HepG2 (cell line): ENCODE data around the gene SMCO4. TPM values are rescaled to one million over a fixed set of nuclear protein-coding genes. Genes with fewer than 3 reads are reported as not detected.

ENCODE experiments used
- BCL6 ChIP-seq: IDR thresholded peaks from 2 replicates; pipeline ENCODE4 v1.6.1; 2016; ENCODE audit warnings: missing genetic modification reagents, missing compliant biosample characterization
- BRD4 ChIP-seq: sonication (generic); formaldehyde crosslinking; IDR thresholded peaks from 2 replicates; pipeline ENCODE4 v1.4.0; 2020; ENCODE audit warnings: missing genetic modification reagents
- HNRNPH1 ChIP-seq: fragments of 200-400 bp; formaldehyde crosslinking; optimal IDR thresholded peaks from 2 replicates; pipeline ENCODE3; 2017; ENCODE audit warnings: mild to moderate bottlenecking, low read depth, low read length
- JARID2 ChIP-seq: sonication (generic); formaldehyde crosslinking; IDR thresholded peaks from 2 replicates; pipeline ENCODE4 v1.8.1; 2023; ENCODE audit warnings: missing genetic modification reagents, inconsistent platforms; ENCODE audit not compliant: insufficient replicate concordance
- MIXL1 ChIP-seq: IDR thresholded peaks from 2 replicates; pipeline ENCODE4 v1.6.1; 2016
- MXI1 ChIP-seq: IDR thresholded peaks from 3 replicates; pipeline ENCODE4 v1.6.1; 2012; ENCODE audit warnings: low read depth, low read length, inconsistent platforms, borderline replicate concordance
- POGZ ChIP-seq: sonication (generic); formaldehyde crosslinking; IDR thresholded peaks from 2 replicates; pipeline ENCODE4 v1.4.0; 2020; ENCODE audit warnings: mild to moderate bottlenecking, missing genetic modification reagents
- PRMT3 ChIP-seq: sonication (generic); formaldehyde crosslinking; IDR thresholded peaks from 2 replicates; pipeline ENCODE4 v1.8.1; 2022; ENCODE audit warnings: low read depth, mild to moderate bottlenecking, moderate library complexity, missing genetic modification reagents, borderline replicate concordance
- SMARCC2 ChIP-seq: fragments of 450-650 bp; IDR thresholded peaks from 2 replicates; pipeline ENCODE4 v1.6.1; 2017; ENCODE audit warnings: antibody characterized with exemption, mild to moderate bottlenecking
- SOX5 ChIP-seq: IDR thresholded peaks from 2 replicates; pipeline ENCODE4 v1.6.1; 2016; ENCODE audit warnings: borderline replicate concordance
- SRSF1 ChIP-seq: fragments of 200-400 bp; formaldehyde crosslinking; optimal IDR thresholded peaks from 2 replicates; pipeline ENCODE3; 2017; ENCODE audit warnings: mild to moderate bottlenecking, low read depth, low read length, moderate library complexity
- TCF7L2 ChIP-seq: IDR thresholded peaks from 2 replicates; pipeline ENCODE4 v1.6.1; 2011; ENCODE audit warnings: mild to moderate bottlenecking, low read depth, low read length, moderate library complexity
- ZKSCAN1 ChIP-seq: fragments of 150-350 bp; IDR thresholded peaks from 2 replicates; pipeline ENCODE4 v1.6.1; 2014; ENCODE audit warnings: low read length
- ZNF510 ChIP-seq: sonication (generic); formaldehyde crosslinking; IDR thresholded peaks from 2 replicates; pipeline ENCODE4 v1.4.0; 2020; ENCODE audit warnings: low read depth, mild to moderate bottlenecking, missing genetic modification reagents
- ZNF550 ChIP-seq: sonication (generic); formaldehyde crosslinking; IDR thresholded peaks from 2 replicates; pipeline ENCODE4 v1.4.0; 2020; ENCODE audit warnings: mild to moderate bottlenecking, missing genetic modification reagents, borderline replicate concordance
- ZNF572 ChIP-seq: sonication (generic); formaldehyde crosslinking; IDR thresholded peaks from 2 replicates; pipeline ENCODE4 v1.5.1; 2020; ENCODE audit warnings: mild to moderate bottlenecking, missing genetic modification reagents
- ZNF577 ChIP-seq: sonication (generic); formaldehyde crosslinking; IDR thresholded peaks from 2 replicates; pipeline ENCODE4 v1.4.0; 2020; ENCODE audit warnings: mild to moderate bottlenecking, low read depth, missing genetic modification reagents, borderline replicate concordance
- ZNF589 ChIP-seq: sonication (generic); formaldehyde crosslinking; conservative IDR thresholded peaks from 2 replicates; pipeline ENCODE4 v1.8.0; 2022; ENCODE audit warnings: mild to moderate bottlenecking, moderate library complexity, missing genetic modification reagents
- ZNF816 ChIP-seq: sonication (generic); formaldehyde crosslinking; IDR thresholded peaks from 2 replicates; pipeline ENCODE4 v1.8.0; 2022; ENCODE audit warnings: missing genetic modification reagents, mild to moderate bottlenecking, borderline replicate concordance
- ZNF83 ChIP-seq: sonication (generic); formaldehyde crosslinking; IDR thresholded peaks from 2 replicates; pipeline ENCODE4 v1.4.0; 2020; ENCODE audit warnings: missing genetic modification reagents, mild to moderate bottlenecking, borderline replicate concordance
- polyA plus RNA-seq, 8 experiments: library from polyadenylated mRNA; depleted of rRNA in 3 of 8; stranded (reverse) in 7 of 8; unstranded in 1 of 8; fragments of >200 nt; fragmentation: Illumina TruSeq in 4 of 8; extraction: Trizol in 4 of 8; gene quantifications; 2 replicates each; pipeline versions ENCODE4 v1.2.1 to v1.2.3, GENCODE V29; 2011 to 2016; ENCODE audit warnings: low read depth in 4 of 8, missing spikeins in 1 of 8, mixed read lengths in 1 of 8; ENCODE audit not compliant: insufficient read depth in 1 of 8
- total RNA-seq, 5 experiments: library from RNA; depleted of rRNA; stranded (reverse); fragments of >200 nt; fragmentation: Illumina TruSeq; extraction: Trizol; gene quantifications; 2 replicates each; pipeline ENCODE4 v1.2.3, GENCODE V29; 2016; ENCODE audit warnings: low read depth in 1 of 5
- TF ChIP-seq, protein P1 (sequence below): sonication (generic); formaldehyde crosslinking; IDR thresholded peaks from 2 replicates; pipeline ENCODE4 v1.5.0; 2020; ENCODE audit warnings: missing genetic modification reagents
- TF ChIP-seq, protein P2 (sequence below): IDR thresholded peaks from 2 replicates; pipeline ENCODE4 v1.6.1; 2018; ENCODE audit warnings: missing genetic modification reagents
- TF ChIP-seq, protein P3 (sequence below): sonication (generic); formaldehyde crosslinking; IDR thresholded peaks from 2 replicates; pipeline ENCODE4 v1.4.0; 2020; ENCODE audit warnings: mild to moderate bottlenecking, missing genetic modification reagents, borderline replicate concordance
- TF ChIP-seq, protein P4 (sequence below): IDR thresholded peaks from 2 replicates; pipeline ENCODE4 v1.6.1; 2016; ENCODE audit warnings: low read depth, control low read depth

The SMCO4 gene
- total and polyA plus RNA-seq, 2 of the 13 experiments (the other 11 are each of a cell fraction or from before 2014, with no cell fraction given): 10.6 to 28.5 TPM

DNA sequence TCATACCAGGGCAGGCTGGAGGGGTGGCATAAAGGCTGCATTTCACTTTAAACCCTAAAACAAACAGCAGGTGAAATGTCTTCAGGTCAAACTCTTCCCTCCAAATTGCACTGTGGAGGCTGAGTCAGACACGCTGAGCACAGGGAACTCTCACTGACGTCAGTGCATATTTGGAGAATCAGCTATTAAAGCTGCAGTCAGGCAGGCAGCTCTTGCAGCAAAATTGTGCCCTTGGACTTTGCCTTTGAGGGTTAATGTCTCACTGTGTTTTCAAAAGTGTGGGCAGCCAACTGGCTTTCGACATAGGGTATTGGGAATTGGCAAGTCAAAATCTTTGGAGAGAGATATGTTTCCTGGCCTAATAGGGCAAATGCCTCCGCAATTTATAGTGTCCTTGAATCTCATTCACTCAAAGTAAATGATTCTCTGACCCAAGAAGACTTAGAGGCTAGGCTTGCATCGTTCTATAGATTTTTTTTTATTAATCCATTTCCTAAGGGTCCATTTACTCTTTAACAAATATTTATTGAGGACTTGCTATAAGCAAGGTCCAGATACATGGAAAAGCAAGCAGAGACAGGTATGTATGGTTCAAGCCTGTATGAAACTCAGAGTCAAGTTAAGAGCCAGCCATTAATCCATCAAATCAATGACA lies 27.7 kb upstream of the SMCO4 start (continued):
- TF ChIP-seq SOX5 (CRISPR knock-in tag): peak; percentile 55; the same call in 1 of the 2 replicates
- TF ChIP-seq, protein P1, sequence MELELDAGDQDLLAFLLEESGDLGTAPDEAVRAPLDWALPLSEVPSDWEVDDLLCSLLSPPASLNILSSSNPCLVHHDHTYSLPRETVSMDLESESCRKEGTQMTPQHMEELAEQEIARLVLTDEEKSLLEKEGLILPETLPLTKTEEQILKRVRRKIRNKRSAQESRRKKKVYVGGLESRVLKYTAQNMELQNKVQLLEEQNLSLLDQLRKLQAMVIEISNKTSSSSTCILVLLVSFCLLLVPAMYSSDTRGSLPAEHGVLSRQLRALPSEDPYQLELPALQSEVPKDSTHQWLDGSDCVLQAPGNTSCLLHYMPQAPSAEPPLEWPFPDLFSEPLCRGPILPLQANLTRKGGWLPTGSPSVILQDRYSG (CRISPR knock-in tag): no peak
- no peak for TF ChIP-seq ZNF510 (CRISPR knock-in tag)
- TF ChIP-seq, protein P2, sequence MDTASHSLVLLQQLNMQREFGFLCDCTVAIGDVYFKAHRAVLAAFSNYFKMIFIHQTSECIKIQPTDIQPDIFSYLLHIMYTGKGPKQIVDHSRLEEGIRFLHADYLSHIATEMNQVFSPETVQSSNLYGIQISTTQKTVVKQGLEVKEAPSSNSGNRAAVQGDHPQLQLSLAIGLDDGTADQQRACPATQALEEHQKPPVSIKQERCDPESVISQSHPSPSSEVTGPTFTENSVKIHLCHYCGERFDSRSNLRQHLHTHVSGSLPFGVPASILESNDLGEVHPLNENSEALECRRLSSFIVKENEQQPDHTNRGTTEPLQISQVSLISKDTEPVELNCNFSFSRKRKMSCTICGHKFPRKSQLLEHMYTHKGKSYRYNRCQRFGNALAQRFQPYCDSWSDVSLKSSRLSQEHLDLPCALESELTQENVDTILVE: peak; percentile 70
- TF ChIP-seq HNRNPH1: no peak
- no peak for TF ChIP-seq SRSF1
- TF ChIP-seq ZNF83 (CRISPR knock-in tag): no peak
- no peak for TF ChIP-seq SMARCC2
- peak; percentile 86 for TF ChIP-seq MIXL1 (CRISPR knock-in tag)
- TF ChIP-seq PRMT3: no peak
- no peak for TF ChIP-seq ZNF816 (CRISPR knock-in tag)
- no peak for TF ChIP-seq ZNF572
- TF ChIP-seq TCF7L2: no peak
- TF ChIP-seq ZKSCAN1: no peak
- TF ChIP-seq MXI1: peak; percentile 10; the same call in 1 of the 3 replicates
- no peak for TF ChIP-seq JARID2
- TF ChIP-seq, protein P3, sequence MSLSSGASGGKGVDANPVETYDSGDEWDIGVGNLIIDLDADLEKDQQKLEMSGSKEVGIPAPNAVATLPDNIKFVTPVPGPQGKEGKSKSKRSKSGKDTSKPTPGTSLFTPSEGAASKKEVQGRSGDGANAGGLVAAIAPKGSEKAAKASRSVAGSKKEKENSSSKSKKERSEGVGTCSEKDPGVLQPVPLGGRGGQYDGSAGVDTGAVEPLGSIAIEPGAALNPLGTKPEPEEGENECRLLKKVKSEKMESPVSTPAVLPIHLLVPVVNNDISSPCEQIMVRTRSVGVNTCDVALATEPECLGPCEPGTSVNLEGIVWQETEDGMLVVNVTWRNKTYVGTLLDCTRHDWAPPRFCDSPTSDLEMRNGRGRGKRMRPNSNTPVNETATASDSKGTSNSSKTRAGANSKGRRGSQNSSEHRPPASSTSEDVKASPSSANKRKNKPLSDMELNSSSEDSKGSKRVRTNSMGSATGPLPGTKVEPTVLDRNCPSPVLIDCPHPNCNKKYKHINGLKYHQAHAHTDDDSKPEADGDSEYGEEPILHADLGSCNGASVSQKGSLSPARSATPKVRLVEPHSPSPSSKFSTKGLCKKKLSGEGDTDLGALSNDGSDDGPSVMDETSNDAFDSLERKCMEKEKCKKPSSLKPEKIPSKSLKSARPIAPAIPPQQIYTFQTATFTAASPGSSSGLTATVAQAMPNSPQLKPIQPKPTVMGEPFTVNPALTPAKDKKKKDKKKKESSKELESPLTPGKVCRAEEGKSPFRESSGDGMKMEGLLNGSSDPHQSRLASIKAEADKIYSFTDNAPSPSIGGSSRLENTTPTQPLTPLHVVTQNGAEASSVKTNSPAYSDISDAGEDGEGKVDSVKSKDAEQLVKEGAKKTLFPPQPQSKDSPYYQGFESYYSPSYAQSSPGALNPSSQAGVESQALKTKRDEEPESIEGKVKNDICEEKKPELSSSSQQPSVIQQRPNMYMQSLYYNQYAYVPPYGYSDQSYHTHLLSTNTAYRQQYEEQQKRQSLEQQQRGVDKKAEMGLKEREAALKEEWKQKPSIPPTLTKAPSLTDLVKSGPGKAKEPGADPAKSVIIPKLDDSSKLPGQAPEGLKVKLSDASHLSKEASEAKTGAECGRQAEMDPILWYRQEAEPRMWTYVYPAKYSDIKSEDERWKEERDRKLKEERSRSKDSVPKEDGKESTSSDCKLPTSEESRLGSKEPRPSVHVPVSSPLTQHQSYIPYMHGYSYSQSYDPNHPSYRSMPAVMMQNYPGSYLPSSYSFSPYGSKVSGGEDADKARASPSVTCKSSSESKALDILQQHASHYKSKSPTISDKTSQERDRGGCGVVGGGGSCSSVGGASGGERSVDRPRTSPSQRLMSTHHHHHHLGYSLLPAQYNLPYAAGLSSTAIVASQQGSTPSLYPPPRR: no peak
- no peak for TF ChIP-seq BRD4 (CRISPR knock-in tag)
- no peak for TF ChIP-seq ZNF550 (CRISPR knock-in tag)
- no peak for TF ChIP-seq ZNF589 (CRISPR knock-in tag)
- TF ChIP-seq, protein P4, sequence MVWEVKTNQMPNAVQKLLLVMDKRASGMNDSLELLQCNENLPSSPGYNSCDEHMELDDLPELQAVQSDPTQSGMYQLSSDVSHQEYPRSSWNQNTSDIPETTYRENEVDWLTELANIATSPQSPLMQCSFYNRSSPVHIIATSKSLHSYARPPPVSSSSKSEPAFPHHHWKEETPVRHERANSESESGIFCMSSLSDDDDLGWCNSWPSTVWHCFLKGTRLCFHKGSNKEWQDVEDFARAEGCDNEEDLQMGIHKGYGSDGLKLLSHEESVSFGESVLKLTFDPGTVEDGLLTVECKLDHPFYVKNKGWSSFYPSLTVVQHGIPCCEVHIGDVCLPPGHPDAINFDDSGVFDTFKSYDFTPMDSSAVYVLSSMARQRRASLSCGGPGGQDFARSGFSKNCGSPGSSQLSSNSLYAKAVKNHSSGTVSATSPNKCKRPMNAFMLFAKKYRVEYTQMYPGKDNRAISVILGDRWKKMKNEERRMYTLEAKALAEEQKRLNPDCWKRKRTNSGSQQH: no peak
- TF ChIP-seq ZNF577 (CRISPR knock-in tag): no peak
- peak; percentile 84 for TF ChIP-seq POGZ (CRISPR knock-in tag)
- peak; percentile 61 for TF ChIP-seq BCL6
